Endothelial cell of hepatic sinusoid (primary cell): ENCODE results near the gene RIC8A.

Experiments
- in situ Hi-C: cut with HindIII; loops from 2 replicates; pipeline ENCODE4 v1.10.0; 2017; ENCODE audit warnings: low sequenced_read_pairs

The RIC8A gene

DNA sequence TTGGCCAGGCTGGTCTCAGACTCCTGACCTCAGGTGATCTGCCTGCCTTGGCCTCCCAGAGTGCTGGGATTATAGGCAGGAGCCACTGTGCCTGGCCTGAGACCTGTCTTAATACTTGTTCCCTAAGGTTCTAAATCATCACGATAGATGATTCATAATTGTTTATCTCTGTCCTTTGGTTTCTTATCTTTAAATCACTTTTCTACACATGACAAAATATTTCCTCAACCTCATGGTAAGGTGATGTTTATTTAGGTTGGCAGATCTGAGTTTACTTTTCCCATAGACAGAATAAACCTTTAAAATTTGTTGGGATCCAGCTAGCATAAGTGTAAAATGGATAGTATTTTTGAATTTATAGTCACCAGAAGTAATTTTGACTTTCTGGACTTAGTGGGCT lies 32.8 kb downstream of the RIC8A start:
- in situ Hi-C loops, result no loop called here

DNA sequence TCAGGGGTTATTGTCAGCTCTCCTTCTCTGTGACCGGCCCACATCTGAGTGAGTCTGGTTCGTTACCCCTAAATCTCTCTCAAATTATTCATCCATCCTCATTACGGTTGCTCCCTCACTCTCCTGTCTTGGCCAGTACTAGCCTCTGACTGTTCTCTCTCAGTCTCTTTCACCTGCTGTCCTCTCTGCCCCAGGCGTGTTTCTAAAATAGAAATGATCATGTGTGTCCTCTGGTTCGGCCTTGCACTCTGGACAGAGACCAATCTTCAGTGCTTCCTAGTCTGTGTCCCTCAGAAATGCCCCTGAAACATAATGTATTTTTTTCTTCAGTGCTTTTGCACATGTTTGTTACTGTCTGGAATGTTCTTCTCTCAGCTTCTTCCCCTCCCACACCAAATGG lies 34.1 kb downstream of the RIC8A start:
- in situ Hi-C loops, result no loop called here

DNA sequence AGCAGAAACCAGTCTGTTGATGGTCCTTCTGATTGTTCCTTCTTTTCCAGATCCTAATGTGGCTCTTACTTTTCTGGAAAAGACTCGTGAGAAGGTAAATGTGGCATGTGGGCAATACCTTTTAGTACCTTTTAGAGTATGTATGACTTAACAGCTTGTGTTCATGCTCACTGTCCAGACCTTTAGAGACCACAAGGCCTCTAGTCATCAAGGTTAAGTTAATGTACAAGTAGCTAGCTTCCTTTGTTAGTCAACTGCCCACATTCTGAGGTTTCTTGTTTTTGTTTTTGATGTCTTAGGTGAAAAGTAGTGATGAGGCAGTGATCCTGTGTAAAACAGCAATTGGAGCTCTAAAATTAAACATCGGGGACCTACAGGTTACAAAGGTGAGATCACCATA lies 36.9 kb downstream of the RIC8A start:
- in situ Hi-C loops, result no loop called here

DNA sequence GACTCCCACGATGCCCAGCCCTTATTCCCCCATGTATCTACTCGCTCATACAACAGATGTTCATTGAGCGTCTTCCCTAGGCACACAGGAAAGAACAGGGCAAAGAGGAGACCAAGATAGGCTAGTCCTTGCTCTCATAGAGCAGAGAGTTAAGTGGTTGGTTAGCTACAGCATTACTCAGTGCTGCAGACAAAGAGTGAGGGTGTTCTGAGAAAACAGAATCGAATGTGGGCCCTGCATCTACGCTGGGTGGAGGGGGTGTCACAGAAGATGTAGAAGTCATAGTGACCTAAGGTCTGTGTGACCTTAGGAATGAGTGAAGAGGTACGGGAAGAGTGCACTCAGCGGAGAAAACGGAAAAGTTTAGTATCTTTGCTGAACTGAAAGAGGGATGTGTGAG lies 41.6 kb downstream of the RIC8A start:
- in situ Hi-C loops, result no loop called here

DNA sequence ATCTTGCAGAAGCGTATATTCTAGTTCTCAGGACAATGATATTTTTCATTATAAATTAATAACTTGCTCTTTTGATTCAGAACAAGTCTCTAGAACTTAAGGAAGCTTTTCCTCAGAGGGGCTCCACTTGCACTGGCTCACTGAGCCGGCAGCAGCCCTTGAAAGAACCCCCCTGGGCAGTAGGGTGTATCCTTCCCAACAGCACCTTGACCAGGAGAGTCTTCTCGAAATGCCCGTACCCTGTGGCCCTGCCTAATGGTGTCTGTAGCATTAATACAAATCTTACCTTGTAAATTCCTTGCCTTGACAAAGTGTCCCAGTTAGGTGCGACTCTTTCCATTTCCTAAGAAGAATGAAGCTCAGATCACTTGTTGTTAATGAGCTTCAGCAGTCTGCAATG lies 42.8 kb downstream of the RIC8A start:
- in situ Hi-C loops, result loop anchor here (5.0 kb wide), 4 partner anchors 57 to 202 kb away; partner anchors contain the start of genes IFITM2 and PTDSS2

DNA sequence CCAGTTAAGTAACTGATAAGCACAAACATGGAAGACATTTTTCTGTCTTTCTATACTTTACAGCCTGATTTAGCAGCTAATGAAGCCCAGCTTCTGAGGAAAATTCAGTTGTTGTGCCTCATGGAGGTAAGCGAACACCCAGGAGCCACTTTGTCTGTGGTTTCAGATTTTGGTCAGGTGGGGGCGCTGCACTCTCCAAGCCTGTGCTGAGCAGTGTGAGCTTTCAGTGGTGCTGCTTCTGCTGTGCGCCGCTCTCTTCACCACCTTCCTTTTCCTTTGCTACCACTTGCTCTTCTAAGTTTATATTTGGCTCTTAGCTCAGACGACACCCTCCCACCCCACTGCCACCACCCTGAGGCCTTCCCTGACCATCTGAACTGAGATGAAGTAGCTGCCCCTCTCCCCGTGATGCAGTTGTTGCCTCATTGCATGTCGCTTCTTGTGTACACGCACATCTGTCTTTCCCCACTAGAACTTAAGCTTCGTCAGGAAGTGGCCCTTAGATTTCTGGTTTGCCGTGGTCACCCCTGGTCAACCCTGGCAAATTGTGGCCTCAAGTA lies 43.3 kb downstream of the RIC8A start:
- in situ Hi-C loops, result loop anchor here (5.0 kb wide), 4 partner anchors 56 to 201 kb away; partner anchors contain the start of genes IFITM2 and PTDSS2

DNA sequence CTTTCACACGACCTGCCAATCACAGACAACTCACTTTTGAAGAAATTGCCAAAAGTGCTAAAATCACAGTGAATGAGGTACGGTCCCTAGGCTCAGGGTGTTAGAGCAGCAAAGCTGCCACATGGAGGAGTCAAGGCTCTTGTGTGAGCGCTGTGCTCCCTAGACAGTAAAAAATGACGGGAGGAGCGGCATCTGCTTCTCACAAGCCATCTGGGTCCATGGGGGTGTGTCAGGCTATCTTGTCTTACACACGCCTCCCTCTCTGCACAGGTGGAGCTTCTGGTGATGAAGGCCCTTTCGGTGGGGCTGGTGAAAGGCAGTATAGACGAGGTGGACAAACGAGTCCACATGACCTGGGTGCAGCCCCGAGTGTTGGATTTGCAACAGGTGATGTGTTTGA lies 44.0 kb downstream of the RIC8A start:
- in situ Hi-C loops, result loop anchor here (5.0 kb wide), 4 partner anchors 56 to 201 kb away; partner anchors contain the start of genes IFITM2 and PTDSS2

DNA sequence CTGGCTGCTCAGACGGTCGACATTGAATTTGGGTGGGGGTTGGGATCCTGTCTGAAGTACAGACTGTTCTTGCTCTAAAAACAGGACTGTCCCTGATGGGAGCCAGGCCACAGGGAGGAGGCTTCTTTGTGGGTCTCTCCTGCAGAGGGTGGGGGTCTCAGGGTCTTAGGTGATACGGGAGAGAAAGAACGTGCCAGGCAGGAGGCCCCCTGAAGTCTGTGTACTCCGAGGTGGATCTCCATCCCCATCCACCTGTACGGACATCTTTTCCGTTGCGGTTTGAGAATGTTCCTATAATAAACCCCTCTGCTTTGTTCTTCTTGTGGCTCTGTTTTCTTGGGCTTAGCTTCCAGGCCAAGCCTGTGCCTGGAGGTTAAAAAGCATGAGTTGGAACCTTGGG lies 45.2 kb downstream of the RIC8A start:
- in situ Hi-C loops, result loop anchor here (5.0 kb wide), 4 partner anchors 55 to 200 kb away; partner anchors contain the start of genes IFITM2 and PTDSS2

DNA sequence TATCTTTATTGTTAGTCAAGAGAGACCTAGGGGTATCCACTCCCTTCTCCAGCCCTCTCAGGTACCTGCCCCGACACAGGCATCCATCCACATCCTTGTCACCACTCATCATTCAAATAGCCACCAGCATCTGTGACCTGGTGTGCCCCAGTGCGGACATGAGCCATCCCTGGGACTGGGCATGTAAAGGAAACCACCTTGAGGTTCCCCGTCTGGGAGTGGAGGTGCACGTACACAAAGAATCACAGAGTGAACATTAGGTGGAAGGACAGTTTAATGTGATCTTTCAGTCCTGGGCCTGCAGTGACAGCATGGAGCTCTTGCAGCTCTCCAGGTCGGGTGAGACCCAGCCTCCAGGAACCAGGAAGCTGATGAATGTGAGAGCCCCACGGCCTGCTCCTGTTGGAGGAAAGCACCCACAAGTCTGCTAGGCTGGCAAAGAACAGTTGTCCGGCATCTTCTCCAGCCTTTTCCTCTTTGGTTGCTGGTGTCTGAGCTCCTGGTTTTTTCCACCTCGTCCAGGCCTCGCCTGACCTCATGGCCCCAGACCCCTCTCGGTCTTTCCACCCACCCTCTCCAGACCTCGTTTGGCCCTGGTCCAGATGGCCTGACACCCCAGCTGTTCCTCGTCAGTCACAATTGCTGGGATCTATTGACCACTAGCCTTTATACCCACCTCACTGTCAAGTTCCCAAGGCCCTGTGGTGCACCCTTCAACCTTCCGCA lies 45.8 kb downstream of the RIC8A start:
- in situ Hi-C loops, result loop anchor here (5.0 kb wide), 4 partner anchors 54 to 199 kb away; partner anchors contain the start of genes IFITM2 and PTDSS2

DNA sequence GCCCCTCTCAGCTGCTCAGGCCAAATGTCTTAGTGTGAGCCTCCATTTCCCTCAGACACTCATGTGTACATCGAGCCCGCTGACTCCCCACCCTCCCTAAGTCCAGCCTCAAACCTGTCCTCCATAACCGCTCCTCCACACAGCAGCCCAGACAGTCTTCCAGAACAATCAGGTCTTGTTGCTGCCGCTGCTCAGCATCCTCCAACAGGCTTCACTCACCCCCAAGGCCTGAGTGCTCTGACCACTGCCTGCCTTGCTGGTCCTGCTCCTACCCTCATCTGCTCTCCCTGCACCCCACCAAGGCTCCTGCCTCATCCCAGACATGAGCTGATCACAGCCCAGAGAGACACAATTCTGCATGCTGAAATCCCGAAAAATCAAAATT lies 46.4 kb downstream of the RIC8A start:
- in situ Hi-C loops, result loop anchor here (5.0 kb wide), 4 partner anchors 53 to 198 kb away; partner anchors contain the start of genes IFITM2 and PTDSS2

DNA sequence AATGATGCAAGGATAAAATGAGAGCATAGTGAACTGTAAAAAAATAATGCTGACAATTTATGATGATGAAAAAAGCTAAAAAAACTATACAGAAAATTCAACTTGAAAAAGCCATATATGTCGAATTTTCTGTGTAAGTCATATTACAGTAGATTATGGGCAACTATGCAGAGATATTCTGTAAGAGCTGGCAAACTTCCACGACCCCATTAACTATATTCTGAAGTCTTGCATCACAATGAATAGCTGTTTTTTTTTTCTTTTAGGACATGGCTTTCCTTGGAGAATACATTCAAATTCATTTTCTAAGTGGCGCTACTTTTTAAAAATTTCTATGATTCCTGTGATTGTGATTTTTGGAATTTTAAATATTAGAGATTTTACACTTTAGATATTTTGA lies 47.7 kb downstream of the RIC8A start:
- in situ Hi-C loops, result no loop called here

DNA sequence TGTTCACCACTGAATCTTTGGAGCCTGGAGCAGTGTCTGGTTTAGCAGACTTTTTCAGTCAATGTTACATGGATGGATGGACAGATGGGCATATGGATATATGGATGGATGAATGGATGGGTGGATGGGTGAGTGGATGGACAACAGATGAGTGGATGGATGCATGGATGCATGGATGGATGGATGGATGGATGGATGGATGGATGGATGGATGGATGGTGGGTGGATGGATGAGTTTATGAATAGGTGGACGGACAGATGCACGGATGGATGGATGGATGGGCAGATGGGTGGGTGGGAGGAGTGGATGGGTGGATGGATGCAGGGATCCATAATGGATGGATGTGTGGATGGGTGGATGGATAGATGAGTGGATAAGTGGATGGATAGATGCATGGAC lies 48.3 kb downstream of the RIC8A start:
- in situ Hi-C loops, result no loop called here

DNA sequence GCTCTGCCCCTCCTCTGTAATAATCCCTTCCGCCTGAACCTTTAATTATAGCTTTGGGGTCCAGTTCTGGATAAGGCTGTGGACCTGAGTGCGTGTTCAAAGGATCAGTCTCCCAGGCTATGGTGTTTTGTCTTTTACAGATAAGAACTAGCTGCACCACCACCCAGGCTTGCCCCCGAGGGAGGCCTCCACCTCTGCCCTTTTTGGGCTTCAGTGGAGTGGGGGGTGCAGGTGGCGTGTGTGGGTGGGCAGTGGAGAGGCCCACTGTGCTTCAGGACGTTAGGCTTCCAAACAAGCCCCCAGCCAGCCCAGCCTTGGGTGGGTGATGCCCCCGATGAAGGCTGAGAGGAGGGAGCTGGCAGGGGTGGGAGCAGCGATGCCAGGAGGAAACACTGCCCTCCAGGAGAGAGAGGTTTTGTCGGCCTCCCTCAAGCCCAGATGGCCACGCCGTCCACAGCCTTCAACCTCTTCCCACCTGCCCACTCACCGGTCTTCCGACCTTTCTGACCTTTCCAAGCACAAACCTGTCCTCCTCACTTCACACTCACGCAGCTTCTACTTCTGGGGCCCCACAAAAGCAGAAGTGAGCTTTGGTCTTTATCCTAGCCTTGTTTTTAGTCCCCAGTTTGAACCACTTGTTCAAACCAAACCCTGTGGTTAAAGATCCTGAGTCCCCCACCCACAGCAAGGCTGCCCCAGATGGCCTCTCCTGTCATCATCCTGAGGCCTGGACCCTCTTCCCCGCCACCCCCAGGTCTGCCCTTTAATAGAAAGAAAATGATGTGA lies 49.6 kb downstream of the RIC8A start:
- in situ Hi-C loops, result no loop called here

DNA sequence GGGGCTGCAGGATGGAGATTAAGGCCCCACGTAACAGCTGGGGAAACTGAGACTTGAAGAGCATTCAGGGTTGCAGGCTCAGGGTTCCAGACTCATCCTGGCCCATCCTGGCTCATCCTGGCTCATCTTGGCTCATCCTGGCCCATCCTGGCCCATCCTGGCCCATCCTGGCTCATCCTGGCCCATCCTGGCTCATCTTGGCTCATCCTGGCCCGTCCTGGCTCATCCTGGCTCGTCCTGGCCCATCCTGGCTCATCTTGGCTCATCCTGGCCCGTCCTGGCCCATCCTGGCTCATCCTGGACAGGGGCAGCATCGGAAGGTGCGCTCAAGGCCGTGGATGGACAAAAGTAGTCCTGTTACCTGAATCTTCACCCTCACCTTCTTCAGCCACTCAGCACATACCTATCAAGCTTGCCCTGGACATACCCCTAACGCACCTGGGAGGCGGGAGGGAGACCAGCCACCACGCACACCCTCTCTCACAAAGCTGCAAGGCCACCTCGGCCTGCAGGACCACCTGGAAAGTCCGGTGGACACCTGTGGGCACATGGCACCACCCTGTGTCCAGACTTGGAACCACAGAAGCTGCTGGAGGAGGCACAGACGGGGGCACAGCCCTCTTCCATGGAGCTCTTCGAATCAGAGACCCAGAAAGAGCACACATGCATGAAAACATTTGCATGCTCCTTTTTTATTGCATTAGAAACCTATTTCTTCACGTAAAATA lies 50.4 kb downstream of the RIC8A start:
- in situ Hi-C loops, result no loop called here

DNA sequence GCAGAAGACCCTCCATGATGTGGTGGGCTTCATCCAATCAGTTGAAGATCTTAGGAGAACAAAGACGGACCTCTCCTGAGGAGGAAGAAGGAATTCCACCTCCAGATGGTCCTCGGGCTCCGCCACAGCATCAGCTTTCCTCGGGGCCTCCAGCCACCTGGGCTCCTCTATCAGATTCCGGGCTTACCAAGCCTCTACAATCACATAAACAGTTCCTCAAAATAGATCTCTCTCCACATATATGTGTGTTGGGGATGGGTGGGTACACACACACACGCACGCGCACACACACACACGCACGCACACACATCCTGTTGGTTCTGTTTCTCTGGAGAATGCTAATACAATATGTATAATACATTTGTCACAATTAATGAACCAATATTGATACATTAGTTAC lies 51.9 kb downstream of the RIC8A start:
- in situ Hi-C loops, result no loop called here

DNA sequence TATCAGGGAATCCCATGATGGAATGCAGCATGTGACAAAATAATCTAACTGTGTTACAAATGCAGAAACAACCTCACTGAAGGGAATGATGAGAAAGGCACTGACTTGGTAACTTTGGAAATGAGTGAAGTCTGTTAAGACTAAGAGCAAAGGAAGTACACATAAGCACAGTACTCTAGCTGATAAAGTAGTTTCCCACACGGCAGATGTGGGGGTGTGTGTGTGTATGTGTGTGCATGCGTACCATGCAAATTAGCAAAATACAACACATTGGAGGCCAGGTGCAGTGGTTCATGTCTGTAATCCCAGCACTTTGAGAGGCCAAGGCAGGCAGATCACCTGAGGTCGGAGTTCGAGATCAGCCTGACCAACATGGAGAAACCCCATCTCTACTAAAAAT lies 54.1 kb downstream of the RIC8A start:
- in situ Hi-C loops, result no loop called here
